Memory B cell (primary cell): Measurements from ENCODE around the gene RTKN.
"Not testable (repeated sequence)": the region's sequence is repeated elsewhere in the genome, so short reads cannot be mapped to it uniquely, and the experiment has no call there.

Source experiments
- ATAC-seq: fragments of 150-1000 bp; cut with Tn5 transposase; 2 replicates; pipeline ENCODE4 v1.10.0; 2021; ENCODE audit warnings: low read depth, mild to moderate bottlenecking, moderate library complexity
- DNase-seq, 2 donors: peaks; one replicate each; pipeline ENCODE4 v3.0.0; 2022; ENCODE audit warnings: low spot score in 2 of 2
- H3K27ac Mint-ChIP-seq: one replicate; pipeline ENCODE4 v1.8.0; 2022; ENCODE audit warnings: mild to moderate bottlenecking, moderate library complexity, mixed read lengths
- H3K27me3 Mint-ChIP-seq: one replicate; pipeline ENCODE4 v1.8.0; 2022; ENCODE audit warnings: mixed read lengths
- H3K36me3 Mint-ChIP-seq: one replicate; pipeline ENCODE4 v1.8.0; 2022; ENCODE audit warnings: mild to moderate bottlenecking, mixed read lengths
- H3K4me1 Mint-ChIP-seq: one replicate; pipeline ENCODE4 v1.8.0; 2022; ENCODE audit warnings: mixed read lengths
- H3K4me3 Mint-ChIP-seq: one replicate; pipeline ENCODE4 v1.8.0; 2022; ENCODE audit warnings: mild to moderate bottlenecking, moderate library complexity, mixed read lengths
- H3K9me3 Mint-ChIP-seq: one replicate; pipeline ENCODE4 v1.8.0; 2022; ENCODE audit warnings: mixed read lengths

The RTKN gene

DNA sequence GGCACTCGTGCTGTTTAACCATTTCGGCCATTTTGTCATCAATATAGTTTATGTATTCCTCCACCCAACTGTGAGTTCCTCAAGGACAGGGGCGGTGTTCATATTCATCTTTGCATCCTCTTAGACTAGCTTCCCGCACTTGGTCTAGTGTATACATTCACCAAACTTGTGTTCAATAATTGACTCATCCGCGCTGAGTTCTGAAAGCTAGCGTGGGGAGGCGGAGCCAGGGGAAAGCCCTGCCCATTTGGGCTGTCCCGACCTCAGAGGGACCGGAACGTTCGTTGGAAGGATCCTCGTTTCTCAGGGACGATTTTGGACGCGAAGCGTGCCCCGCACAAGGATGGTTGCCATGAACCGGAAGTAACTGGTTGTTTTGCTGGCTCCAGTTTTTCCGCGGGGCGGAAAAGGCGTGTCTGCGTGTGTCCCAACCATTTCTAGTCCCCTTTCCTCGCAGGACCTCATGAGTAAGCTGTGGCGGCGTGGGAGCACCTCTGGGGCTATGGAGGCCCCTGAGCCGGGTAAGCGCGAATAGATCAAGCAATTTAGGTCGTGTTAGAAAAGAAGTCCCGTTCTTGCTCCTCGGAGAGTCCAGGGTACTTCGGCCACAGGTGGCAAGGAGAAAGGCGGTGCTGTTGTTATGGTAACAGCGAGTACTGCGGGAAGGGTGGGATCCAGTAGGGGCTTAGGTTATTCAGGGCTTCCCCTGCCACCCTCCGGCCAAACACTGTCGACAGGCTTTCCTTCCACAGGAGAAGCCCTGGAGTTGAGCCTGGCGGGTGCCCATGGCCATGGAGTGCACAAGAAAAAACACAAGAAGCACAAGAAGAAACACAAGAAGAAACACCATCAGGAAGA lies 13.1 kb upstream of the RTKN start, which contains the start of gene INO80B:
Gene INO80B, plus strand, starts transcription at position 434 of the 858 bp plus-strand sequence. Its CDS starts 30 bp downstream, at position 464.
- H3K9me3 Mint-ChIP-seq, result no peaks in the 10 kb centered on the region
- peaks cover 5% of the 10 kb centered on the region for H3K36me3 Mint-ChIP-seq
- no peaks in the 10 kb centered on the region for H3K27me3 Mint-ChIP-seq
- peaks cover 41% of the 10 kb centered on the region for H3K4me1 Mint-ChIP-seq
- ATAC-seq (peak; percentile 36), DNase-seq (peak; percentile 97)
- H3K4me3 Mint-ChIP-seq, result peak within 1 kb of the TSS; percentile 96
- peak within 1 kb of the TSS; percentile 99 for H3K27ac Mint-ChIP-seq

DNA sequence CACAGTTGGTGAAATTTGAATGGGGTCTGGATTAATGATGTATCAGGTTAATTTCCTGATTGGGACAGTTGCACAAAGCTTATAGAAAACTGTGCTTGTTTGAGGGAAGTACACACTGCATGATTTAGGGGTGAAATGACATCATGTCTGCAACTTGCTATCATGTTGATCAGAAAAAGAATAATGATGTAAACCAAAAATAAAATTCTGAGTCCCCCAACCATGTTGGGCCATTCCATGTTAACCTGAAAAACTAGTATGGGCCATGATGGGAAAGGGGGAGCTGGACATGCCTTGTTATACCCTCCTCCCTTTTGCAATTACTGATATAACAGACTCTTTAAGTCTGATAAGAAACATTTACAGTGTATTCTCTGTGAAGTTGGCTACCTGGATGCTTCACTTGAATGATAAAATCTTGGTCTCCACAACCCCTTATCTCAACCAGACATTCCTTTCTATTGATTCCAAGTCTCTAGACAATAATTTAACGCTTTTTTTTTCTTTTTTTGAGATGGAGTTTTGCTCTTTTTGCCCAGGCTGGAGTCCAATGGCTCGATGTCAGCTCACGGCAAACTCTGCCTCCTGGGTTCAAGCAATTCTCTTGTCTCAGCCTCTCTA lies 8.9 kb upstream of the RTKN start:
- no peak for ATAC-seq
- DNase-seq, result no peak
- H3K4me3 Mint-ChIP-seq, result no peak overlapping the region
- peaks cover 2% of the 10 kb centered on the region for H3K27me3 Mint-ChIP-seq
- H3K4me1 Mint-ChIP-seq, result peaks cover 20% of the 10 kb centered on the region
- no peaks in the 10 kb centered on the region for H3K9me3 Mint-ChIP-seq
- no peak overlapping the region for H3K27ac Mint-ChIP-seq
- H3K36me3 Mint-ChIP-seq, result no peaks in the 10 kb centered on the region

DNA sequence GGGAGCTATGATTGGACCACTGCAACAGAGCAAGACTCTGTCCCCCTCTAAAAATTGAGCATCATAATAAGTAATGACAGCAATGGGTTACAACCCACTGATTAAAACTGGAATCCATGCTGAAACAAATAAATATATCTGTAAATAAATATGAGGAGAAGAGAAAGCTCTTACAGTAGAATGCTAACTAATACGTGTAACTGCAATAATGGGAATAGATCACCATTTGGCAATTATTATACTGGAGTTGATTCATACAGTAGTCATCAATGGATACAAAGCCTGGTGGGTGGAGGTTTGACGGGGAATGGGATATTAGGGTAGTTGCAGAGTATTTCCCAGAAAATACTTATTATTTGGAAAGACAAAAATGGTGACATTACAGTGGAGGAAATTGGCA lies 7.0 kb upstream of the RTKN start:
- H3K4me1 Mint-ChIP-seq, result peaks cover 8% of the 10 kb centered on the region
- H3K36me3 Mint-ChIP-seq, result no peaks in the 10 kb centered on the region
- ATAC-seq (no peak), DNase-seq (no peak)
- H3K27ac Mint-ChIP-seq, result no peak overlapping the region
- no peaks in the 10 kb centered on the region for H3K9me3 Mint-ChIP-seq
- no peak overlapping the region for H3K4me3 Mint-ChIP-seq
- peaks cover 4% of the 10 kb centered on the region for H3K27me3 Mint-ChIP-seq

DNA sequence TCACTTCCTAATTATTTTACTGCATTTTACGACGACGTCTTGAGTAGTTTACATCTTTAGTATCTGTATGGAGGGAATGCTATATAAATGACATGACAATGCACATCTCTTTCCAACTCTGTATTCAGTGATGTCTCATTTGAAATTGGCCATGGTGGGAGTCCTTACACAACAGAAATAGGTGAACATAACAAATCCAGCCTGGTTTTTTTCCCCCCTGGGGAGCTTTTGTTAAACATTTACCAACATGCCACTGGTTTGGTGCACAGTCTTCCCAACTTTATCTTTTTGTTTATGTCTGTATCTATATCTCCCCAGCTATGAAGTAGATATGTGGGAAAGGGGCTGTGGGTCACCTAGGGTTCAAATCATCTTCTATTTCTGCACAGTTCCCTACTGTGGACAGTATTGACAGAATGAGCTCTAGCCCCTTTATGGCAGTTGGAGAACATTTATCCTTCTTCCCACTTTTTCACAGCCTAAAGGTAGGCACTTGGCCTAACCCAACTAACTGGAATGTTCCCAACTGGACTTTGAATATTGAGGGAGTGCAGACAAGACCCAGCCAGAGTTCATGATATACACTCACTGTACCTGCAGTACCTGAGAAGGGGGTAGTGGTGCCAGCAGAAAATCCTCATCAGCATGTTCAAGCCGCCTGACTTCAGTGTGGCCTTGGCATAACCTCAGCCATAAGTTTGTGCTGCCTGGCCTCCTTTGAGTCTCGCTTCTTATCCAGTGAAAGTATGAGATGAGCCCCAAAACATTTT lies 5.7 kb upstream of the RTKN start:
- no peak for ATAC-seq
- Mint-ChIP-seq H3K27me3 (peaks cover 5% of the 10 kb centered on the region), H3K27ac (no peak overlapping the region), H3K36me3 (no peaks in the 10 kb centered on the region), H3K4me3 (no peak overlapping the region), H3K4me1 (peaks cover 3% of the 10 kb centered on the region), H3K9me3 (no peaks in the 10 kb centered on the region)
- DNase-seq, result no peak

DNA sequence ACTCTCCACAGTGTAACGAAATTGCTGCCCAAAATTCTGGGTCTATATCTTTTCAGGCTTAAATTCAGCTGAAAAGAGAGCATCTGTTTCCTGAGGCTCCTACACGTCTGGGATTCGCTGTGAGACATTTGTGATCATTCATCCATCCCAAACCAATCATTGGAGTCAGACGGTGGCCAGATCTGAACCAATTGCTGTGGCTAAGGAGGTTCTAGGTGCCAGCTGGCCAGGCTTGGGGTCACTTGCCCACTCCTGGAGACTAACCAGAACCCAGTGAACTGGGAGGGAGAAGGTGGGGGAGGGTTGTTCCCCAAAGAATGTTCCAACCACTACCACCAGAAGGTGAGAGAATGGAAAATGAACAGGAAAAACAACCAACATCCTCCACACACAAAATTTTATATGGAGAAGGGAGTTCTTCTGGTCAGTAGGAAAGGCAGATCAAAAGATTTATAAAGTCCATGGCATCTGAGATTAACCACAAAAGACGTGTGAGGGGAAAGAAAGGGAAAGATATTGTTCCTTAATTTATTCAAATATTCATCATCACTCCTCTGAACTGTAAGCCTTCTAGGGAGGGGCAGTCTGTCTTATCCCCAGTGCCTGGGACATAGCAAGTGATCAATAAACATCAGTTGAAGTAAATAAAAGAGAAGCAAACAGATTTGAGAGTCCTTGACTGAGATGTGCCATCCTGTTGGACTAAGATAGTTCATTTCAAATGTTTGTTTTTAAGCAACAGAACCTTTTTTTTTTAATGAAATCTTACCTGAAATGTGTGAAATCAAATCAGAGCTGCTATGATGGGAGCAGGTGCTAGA lies 3.0 kb upstream of the RTKN start:
- Mint-ChIP-seq H3K4me1 (peaks cover 10% of the 10 kb centered on the region), H3K9me3 (no peaks in the 10 kb centered on the region), H3K4me3 (no peak overlapping the region), H3K27ac (no peak overlapping the region), H3K36me3 (no peaks in the 10 kb centered on the region), H3K27me3 (peaks cover 10% of the 10 kb centered on the region)
- no peak for ATAC-seq
- DNase-seq, result no peak

DNA sequence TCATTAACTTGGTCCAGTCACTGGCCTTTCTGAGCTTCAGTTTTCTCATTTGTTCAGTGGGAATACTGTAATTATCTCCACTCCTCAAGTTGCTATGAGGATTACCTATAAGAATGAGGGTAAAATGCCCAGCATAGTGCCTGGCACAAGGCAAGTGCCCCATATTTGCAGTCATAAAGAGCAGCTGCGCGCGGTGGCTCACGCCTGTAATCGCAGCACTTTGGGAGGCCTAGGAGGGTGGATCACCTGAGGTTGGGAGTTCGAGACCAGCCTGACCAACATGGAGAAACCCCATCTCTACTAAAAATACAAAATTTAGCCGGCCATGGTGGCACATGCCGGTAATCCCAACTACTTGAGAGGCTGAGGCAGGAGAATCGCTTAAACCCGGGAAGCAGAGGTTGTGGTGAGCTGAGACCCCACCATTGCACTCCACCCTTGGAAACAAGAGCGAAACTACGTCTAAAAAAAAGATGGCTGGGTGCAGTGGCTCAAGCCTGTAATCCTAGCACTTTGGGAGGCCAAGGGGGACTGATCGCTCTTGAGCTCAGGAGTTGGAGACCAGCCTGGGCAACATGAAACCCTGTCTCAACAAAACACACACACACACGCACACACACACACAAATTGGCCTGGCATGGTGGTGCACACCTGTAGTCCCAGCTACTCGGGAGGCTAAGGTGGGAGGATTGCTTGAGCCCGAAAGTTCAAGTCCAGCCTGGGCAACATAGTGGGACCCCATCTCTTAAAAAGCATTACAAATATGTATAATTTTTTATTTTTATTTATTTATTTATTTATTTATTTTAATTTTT lies 953 bp upstream of the RTKN start:
- not testable (repeated sequence) for H3K36me3 Mint-ChIP-seq, H3K27ac Mint-ChIP-seq, H3K9me3 Mint-ChIP-seq, H3K27me3 Mint-ChIP-seq, ATAC-seq, DNase-seq
- H3K4me1 Mint-ChIP-seq, result peaks cover 17% of the 10 kb centered on the region
- H3K4me3 Mint-ChIP-seq, result peak overlapping the region; percentile 86

DNA sequence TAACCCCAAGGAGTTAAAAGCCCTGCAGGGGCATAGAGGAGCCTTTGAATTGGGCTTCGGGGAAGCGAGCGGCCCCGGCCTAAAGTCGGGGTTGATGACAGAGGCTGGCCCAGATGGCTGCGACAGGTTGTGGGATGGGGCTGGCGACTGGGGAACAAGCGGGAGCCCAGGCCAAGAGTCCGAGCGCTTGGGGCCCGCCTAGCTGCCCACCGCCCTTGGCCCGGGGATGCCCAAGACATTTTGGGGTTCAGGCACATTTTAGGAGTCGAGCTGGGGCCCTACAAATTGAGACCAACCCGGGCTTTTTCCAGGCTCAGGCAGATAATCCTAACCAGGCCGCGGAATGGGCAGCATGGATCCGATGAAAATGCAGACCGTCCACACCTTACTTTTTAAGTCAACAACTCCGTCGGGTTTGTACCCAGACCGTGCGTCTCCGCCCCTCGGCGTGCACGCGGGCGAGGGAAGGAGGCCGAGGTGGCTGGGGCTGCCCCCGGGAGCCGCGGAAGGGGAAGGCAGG lies 507 bp downstream of the RTKN start:
- no peak for DNase-seq
- Mint-ChIP-seq H3K4me1 (peaks cover 21% of the 10 kb centered on the region), H3K4me3 (peak overlapping the region; percentile 86), H3K9me3 (no peaks in the 10 kb centered on the region), H3K27ac (no peak overlapping the region), H3K27me3 (peaks cover 8% of the 10 kb centered on the region), H3K36me3 (no peaks in the 10 kb centered on the region)
- ATAC-seq, result no peak

DNA sequence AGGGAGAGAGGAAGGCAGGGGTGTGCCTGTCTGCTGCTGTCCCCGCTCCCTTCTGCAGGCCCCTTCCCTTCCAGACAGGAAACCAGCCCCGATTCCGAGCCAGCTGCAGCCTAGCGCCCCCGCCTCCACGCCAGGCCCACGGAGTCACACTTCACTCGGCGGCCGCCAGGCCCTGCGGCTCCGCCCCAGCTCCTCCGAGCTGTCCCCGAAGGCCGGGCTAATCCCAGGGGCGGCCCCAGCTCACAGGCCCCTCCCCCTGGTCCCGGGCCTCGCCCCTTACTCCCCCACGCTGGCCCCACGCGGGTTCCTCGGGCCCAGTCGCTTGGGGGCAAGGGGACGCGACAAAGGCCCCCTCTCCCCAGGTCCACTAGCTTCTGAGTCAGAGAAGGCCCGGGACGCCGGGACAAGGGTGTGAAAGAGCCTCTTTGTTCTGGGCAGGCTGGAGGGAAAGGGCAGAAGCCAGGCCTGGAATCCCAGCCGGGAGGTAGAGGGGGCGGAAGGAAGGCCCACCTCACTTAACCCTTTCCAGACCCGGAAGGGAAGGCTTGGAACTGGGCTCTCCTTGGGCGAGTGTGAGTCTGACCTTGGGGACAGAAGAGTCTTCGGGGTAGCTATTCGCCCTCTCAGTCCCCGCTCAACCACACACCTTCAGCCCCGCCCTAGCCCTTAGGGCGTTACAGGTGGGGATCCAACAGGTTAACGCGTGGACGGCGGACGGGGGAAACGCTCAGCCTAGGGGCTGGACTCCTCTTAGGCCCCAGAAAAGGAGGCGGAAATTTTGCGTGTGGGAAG lies 1.2 kb downstream of the RTKN start:
- H3K9me3 Mint-ChIP-seq, result no peaks in the 10 kb centered on the region
- peaks cover 8% of the 10 kb centered on the region for H3K27me3 Mint-ChIP-seq
- DNase-seq (peak; percentile 57 to 64), ATAC-seq (peak; percentile 86)
- peaks cover 21% of the 10 kb centered on the region for H3K4me1 Mint-ChIP-seq
- no peaks in the 10 kb centered on the region for H3K36me3 Mint-ChIP-seq
- no peak overlapping the region for H3K27ac Mint-ChIP-seq
- peak overlapping the region; percentile 86 for H3K4me3 Mint-ChIP-seq

DNA sequence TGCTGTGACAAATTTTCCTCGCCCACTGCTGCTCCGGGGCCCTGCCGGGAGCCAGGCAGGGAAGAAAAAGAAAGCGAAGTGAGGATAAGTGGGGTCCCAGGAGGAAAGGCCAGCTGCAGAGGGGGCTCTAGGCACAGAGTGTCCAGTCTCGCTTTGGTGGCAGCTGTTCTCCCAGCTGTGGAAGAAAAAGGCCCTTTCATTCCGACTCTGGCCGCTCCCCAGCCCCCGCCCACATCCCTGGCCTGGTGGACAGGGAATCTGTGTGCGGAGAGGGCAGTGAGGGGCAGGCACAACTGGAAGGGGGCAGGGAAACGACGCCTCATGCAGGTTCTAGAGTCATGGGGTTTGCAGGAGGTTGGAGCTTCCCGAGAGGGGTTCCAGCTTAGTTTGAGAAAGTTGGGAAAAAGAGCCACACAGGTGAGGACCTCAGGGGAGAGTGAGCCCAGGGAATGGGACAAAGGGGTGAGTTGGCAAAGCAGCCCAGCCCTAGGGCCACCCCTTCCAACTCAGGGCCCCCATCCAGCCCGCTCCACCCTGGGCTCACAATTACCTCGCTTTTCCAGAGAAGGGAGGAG lies 1.8 kb downstream of the RTKN start:
- H3K4me1 Mint-ChIP-seq, result peaks cover 21% of the 10 kb centered on the region
- H3K27me3 Mint-ChIP-seq, result peaks cover 8% of the 10 kb centered on the region

DNA sequence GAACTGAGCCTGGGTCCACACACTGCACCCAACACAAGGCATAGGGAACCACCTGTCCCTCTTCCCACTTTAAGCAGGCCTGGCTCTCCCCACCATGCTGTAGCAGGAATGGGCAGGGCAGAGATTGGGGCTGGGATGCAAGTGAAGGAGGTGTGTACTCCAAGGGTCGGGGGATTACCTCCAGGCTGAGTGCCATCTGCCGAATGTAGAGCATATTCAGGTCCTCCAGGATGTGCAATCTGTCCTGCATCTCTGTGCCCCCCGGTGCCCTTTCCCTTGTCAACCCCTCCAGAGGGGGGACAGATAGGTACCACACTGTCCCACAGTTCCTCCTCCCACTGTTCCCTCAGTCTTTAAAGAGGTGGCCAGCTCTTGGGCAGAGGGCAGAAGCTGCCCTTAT lies 2.4 kb downstream of the RTKN start:
- Mint-ChIP-seq H3K9me3 (no peaks in the 10 kb centered on the region), H3K4me3 (peak overlapping the region; percentile 51), H3K27me3 (peaks cover 6% of the 10 kb centered on the region), H3K4me1 (peaks cover 21% of the 10 kb centered on the region), H3K36me3 (no peaks in the 10 kb centered on the region), H3K27ac (no peak overlapping the region)
- DNase-seq (no peak), ATAC-seq (no peak)

More for the DNA sequence above, 1.8 kb downstream of the RTKN start:
- Mint-ChIP-seq H3K9me3 (no peaks in the 10 kb centered on the region), H3K4me3 (peak overlapping the region; percentile 86), H3K27ac (no peak overlapping the region), H3K36me3 (no peaks in the 10 kb centered on the region)
- ATAC-seq (no peak), DNase-seq (no peak)

DNA sequence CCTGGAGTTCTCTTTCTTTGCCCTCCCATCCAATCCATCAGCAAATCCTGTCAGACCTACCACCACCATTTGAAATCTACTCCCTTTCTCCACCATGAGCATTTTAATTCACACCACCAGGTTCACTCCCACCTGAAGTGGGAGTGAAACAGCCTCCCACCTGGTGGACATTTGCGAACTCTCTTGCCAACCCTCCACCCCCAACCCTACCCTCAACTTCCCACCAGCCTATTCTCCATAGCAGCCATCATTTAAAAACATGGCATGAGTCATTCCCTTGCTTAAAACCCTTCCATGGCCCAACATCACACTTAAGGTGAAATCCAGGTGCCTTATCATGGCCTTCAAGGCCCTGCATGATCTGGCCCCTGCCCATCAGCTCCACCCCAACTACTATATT lies 3.5 kb downstream of the RTKN start:
- Mint-ChIP-seq H3K36me3 (no peaks in the 10 kb centered on the region), H3K27me3 (peaks cover 6% of the 10 kb centered on the region), H3K4me3 (no peak overlapping the region), H3K27ac (no peak overlapping the region), H3K4me1 (peaks cover 19% of the 10 kb centered on the region), H3K9me3 (no peaks in the 10 kb centered on the region)
- no peak for ATAC-seq
- no peak for DNase-seq
